ENCODE results near the gene ARL6IP5. TPM values are rescaled to one million over a fixed set of nuclear protein-coding genes. Genes with fewer than 3 reads are reported as not detected.

Gene ARL6IP5
- total and polyA plus RNA-seq, 9 of the 15 experiments (the other 6 are each of a cell fraction or from before 2014, with no cell fraction given) = 10.3 to 54.0 (median 12.7) TPM

- TF ChIP-seq, protein P1, sequence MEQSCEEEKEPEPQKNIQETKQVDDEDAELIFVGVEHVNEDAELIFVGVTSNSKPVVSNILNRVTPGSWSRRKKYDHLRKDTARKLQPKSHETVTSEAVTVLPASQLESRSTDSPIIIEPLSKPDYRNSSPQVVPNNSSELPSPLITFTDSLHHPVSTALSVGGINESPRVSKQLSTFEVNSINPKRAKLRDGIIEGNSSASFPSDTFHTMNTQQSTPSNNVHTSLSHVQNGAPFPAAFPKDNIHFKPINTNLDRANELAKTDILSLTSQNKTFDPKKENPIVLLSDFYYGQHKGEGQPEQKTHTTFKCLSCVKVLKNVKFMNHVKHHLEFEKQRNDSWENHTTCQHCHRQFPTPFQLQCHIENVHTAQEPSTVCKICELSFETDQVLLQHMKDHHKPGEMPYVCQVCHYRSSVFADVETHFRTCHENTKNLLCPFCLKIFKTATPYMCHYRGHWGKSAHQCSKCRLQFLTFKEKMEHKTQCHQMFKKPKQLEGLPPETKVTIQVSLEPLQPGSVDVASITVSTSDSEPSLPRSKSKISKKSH (CRISPR knock-in tag; IDR thresholded peaks at IDR 0.05) = no peak
- peak; percentile 37; the same call in 1 of the 2 replicates for TF ChIP-seq SMARCE1 (IDR thresholded peaks at IDR 0.05)
- no peak for TF ChIP-seq KLF10 (CRISPR knock-in tag; IDR thresholded peaks at IDR 0.05)
- TF ChIP-seq ZNF785 (CRISPR knock-in tag; IDR thresholded peaks at IDR 0.05) = no peak
- TF ChIP-seq ZNF436 (CRISPR knock-in tag; IDR thresholded peaks at IDR 0.05) = no peak
- no peak for TF ChIP-seq ZNF324 (CRISPR knock-in tag; IDR thresholded peaks at IDR 0.05)
- TF ChIP-seq, protein P2, sequence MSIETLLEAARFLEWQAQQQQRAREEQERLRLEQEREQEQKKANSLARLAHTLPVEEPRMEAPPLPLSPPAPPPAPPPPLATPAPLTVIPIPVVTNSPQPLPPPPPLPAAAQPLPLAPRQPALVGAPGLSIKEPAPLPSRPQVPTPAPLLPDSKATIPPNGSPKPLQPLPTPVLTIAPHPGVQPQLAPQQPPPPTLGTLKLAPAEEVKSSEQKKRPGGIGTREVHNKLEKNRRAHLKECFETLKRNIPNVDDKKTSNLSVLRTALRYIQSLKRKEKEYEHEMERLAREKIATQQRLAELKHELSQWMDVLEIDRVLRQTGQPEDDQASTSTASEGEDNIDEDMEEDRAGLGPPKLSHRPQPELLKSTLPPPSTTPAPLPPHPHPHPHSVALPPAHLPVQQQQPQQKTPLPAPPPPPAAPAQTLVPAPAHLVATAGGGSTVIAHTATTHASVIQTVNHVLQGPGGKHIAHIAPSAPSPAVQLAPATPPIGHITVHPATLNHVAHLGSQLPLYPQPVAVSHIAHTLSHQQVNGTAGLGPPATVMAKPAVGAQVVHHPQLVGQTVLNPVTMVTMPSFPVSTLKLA (conservative IDR thresholded peaks at IDR 0.05) = peak in 1 of 2 experiments; percentile 51; a peak in 1 of 4 replicates
- no peak for TF ChIP-seq ARID3A (IDR thresholded peaks at IDR 0.05; ENCODE audit: borderline replicate concordance, low read depth, low read length)
- peak; percentile 61 for TF ChIP-seq RBFOX2 (IDR thresholded peaks at IDR 0.05; ENCODE audit: low read depth, low read length)
- TF ChIP-seq ETV5 (CRISPR knock-in tag; IDR thresholded peaks at IDR 0.05; ENCODE audit: low read depth) = no peak
- no peak for TF ChIP-seq RFX1 (IDR thresholded peaks at IDR 0.05)
- TF ChIP-seq, protein P3, sequence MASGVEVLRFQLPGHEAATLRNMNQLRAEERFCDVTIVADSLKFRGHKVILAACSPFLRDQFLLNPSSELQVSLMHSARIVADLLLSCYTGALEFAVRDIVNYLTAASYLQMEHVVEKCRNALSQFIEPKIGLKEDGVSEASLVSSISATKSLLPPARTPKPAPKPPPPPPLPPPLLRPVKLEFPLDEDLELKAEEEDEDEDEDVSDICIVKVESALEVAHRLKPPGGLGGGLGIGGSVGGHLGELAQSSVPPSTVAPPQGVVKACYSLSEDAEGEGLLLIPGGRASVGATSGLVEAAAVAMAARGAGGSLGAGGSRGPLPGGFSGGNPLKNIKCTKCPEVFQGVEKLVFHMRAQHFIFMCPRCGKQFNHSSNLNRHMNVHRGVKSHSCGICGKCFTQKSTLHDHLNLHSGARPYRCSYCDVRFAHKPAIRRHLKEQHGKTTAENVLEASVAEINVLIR (CRISPR knock-in tag; IDR thresholded peaks at IDR 0.05) = no peak
- TF ChIP-seq, protein P4, sequence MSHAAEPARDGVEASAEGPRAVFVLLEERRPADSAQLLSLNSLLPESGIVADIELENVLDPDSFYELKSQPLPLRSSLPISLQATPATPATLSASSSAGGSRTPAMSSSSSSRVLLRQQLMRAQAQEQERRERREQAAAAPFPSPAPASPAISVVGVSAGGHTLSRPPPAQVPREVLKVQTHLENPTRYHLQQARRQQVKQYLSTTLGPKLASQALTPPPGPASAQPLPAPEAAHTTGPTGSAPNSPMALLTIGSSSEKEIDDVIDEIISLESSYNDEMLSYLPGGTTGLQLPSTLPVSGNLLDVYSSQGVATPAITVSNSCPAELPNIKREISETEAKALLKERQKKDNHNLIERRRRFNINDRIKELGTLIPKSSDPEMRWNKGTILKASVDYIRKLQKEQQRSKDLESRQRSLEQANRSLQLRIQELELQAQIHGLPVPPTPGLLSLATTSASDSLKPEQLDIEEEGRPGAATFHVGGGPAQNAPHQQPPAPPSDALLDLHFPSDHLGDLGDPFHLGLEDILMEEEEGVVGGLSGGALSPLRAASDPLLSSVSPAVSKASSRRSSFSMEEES (CRISPR knock-in tag; IDR thresholded peaks at IDR 0.05) = no peak
- TF ChIP-seq JUN (IDR thresholded peaks at IDR 0.05; ENCODE audit: borderline replicate concordance, low read depth, low read length) = no peak; the same call in 1 of the 2 replicates
- no peak for TF ChIP-seq JUN (CRISPR knock-in tag; IDR thresholded peaks at IDR 0.05; ENCODE audit: borderline replicate concordance)
- TF ChIP-seq LARP7 (IDR thresholded peaks at IDR 0.05) = no peak
- no peak for TF ChIP-seq SMARCA5 (IDR thresholded peaks at IDR 0.05)
- no peak for TF ChIP-seq BRD4 (IDR thresholded peaks at IDR 0.05)
- no peak for TF ChIP-seq SOX6 (IDR thresholded peaks at IDR 0.05)
These were observed at the start of gene ARL6IP5 (continued) for GRCh38 chr3:69084326-69085167.

Measured in K562 (cell line).